Peyer's patch (tissue), 4 donors: ENCODE results near the gene DBNDD2.

ENCODE experiments used
- POLR2A ChIP-seq, 2 donors: fragments of 450-650 bp; IDR thresholded peaks; one replicate each; pipeline ENCODE4 v1.5.1; 2017; ENCODE audit warnings: antibody characterized with exemption in 2 of 2, mild to moderate bottlenecking in 2 of 2, moderate library complexity in 2 of 2
- TF ChIP-seq, protein P1 (sequence below), 6 experiments: fragments of 450-650 bp in 4 of 6; fragments of 200-600 bp in 2 of 6; sonication (generic) in 1 of 6; IDR thresholded peaks; one replicate each; pipeline ENCODE4 v1.5.1; 2017 to 2019; ENCODE audit warnings: antibody characterized with exemption in 6 of 6, mild to moderate bottlenecking in 3 of 6, moderate library complexity in 1 of 6

- TF ChIP-seq, protein P1, sequence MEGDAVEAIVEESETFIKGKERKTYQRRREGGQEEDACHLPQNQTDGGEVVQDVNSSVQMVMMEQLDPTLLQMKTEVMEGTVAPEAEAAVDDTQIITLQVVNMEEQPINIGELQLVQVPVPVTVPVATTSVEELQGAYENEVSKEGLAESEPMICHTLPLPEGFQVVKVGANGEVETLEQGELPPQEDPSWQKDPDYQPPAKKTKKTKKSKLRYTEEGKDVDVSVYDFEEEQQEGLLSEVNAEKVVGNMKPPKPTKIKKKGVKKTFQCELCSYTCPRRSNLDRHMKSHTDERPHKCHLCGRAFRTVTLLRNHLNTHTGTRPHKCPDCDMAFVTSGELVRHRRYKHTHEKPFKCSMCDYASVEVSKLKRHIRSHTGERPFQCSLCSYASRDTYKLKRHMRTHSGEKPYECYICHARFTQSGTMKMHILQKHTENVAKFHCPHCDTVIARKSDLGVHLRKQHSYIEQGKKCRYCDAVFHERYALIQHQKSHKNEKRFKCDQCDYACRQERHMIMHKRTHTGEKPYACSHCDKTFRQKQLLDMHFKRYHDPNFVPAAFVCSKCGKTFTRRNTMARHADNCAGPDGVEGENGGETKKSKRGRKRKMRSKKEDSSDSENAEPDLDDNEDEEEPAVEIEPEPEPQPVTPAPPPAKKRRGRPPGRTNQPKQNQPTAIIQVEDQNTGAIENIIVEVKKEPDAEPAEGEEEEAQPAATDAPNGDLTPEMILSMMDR (IDR thresholded peaks at IDR 0.05): no peak
- peak in 1 of 2 donors; percentile 19 for TF ChIP-seq POLR2A (IDR thresholded peaks at IDR 0.05)
Measured at GRCh38 chr20:45419188-45420091, 11.4 kb downstream of the DBNDD2 start.
